Cardiac muscle cell (in vitro differentiated cells and primary cell): ENCODE results near the gene PHACTR3. TPM values are rescaled to one million over a fixed set of nuclear protein-coding genes. Genes with fewer than 3 reads are reported as not detected.

Experiments used
- DNase-seq, 2 donors: peaks; one replicate each; pipeline versions ENCODE4 v3.0.0 to v3.0.0-alpha.2; 2010 to 2017; ENCODE audit warnings: low read depth in 1 of 2, low spot score in 1 of 2
- H3K27ac ChIP-seq: fragments of 200-600 bp; sonication (generic); 2 replicates; pipeline ENCODE4 v1.5.1; 2016
- H3K27me3 ChIP-seq: fragments of 200-600 bp; sonication (generic); 2 replicates; pipeline ENCODE4 v1.6.0; 2016; ENCODE audit warnings: control low read depth
- H3K36me3 ChIP-seq: fragments of 200-600 bp; sonication (generic); 2 replicates; pipeline ENCODE4 v1.5.1; 2016; ENCODE audit warnings: control low read depth
- H3K4me1 ChIP-seq: fragments of 200-600 bp; sonication (generic); 2 replicates; pipeline ENCODE4 v1.8.1; 2017; ENCODE audit warnings: low read depth, mild to moderate bottlenecking, mixed run types
- H3K4me3 ChIP-seq: fragments of 200-600 bp; sonication (generic); 2 replicates; pipeline ENCODE4 v1.5.1; 2016; ENCODE audit warnings: mild to moderate bottlenecking
- H3K9me3 ChIP-seq: fragments of 200-600 bp; sonication (generic); 2 replicates; pipeline ENCODE4 v1.5.1; 2017; ENCODE audit warnings: low read depth, mild to moderate bottlenecking, control low read depth
- CTCF ChIP-seq: IDR thresholded peaks from 2 replicates; pipeline ENCODE4 v1.5.1; 2012; ENCODE audit warnings: low read depth, mild to moderate bottlenecking, low read length
- polyA plus RNA-seq: library from polyadenylated mRNA; unstranded; fragments of >200 nt; fragmentation: Nextera tagmentation; extraction: Ambion mirVana; gene quantifications from 2 replicates; pipeline ENCODE4 v1.2.1, GENCODE V29; 2016
- total RNA-seq: library from RNA; depleted of rRNA; stranded (reverse); fragments of >200 nt; gene quantifications from 2 replicates; pipeline ENCODE4 v1.2.3, GENCODE V29; 2016

Gene PHACTR3
- total and polyA plus RNA-seq, 2 experiments from 2014 or later = 0.55 to 17.0 TPM

GRCh38 chr20:59599941-59600340, 4.4 kb upstream of the PHACTR3 start:
- H3K27me3 ChIP-seq = peaks cover 20% of the 10 kb centered on the region
- TF ChIP-seq CTCF = no peak
- no peaks in the 10 kb centered on the region for H3K9me3 ChIP-seq
- H3K4me1 ChIP-seq = no peaks in the 10 kb centered on the region
- H3K36me3 ChIP-seq = no peaks in the 10 kb centered on the region
- H3K27ac ChIP-seq = no peak overlapping the region
- H3K4me3 ChIP-seq = no peak overlapping the region
- DNase-seq = no peak

GRCh38 chr20:59600472-59600871, 3.9 kb upstream of the PHACTR3 start:
- Histone ChIP-seq H3K27me3 (peaks cover 26% of the 10 kb centered on the region), H3K36me3 (no peaks in the 10 kb centered on the region), H3K4me1 (no peaks in the 10 kb centered on the region), H3K9me3 (no peaks in the 10 kb centered on the region), H3K27ac (no peak overlapping the region), H3K4me3 (no peak overlapping the region)
- no peak for TF ChIP-seq CTCF
- DNase-seq = no peak

GRCh38 chr20:59602546-59603080, 1.7 kb upstream of the PHACTR3 start:
- Histone ChIP-seq H3K27me3 (peaks cover 40% of the 10 kb centered on the region), H3K36me3 (no peaks in the 10 kb centered on the region), H3K27ac (no peak overlapping the region), H3K4me1 (no peaks in the 10 kb centered on the region), H3K4me3 (no peak overlapping the region), H3K9me3 (no peaks in the 10 kb centered on the region)
- no peak for DNase-seq
- no peak for TF ChIP-seq CTCF

GRCh38 chr20:59603176-59603575, 1.2 kb upstream of the PHACTR3 start:
- DNase-seq = no peak
- Histone ChIP-seq H3K27ac (no peak overlapping the region), H3K36me3 (no peaks in the 10 kb centered on the region), H3K9me3 (no peaks in the 10 kb centered on the region), H3K27me3 (peaks cover 40% of the 10 kb centered on the region), H3K4me3 (no peak overlapping the region), H3K4me1 (no peaks in the 10 kb centered on the region)
- no peak for TF ChIP-seq CTCF

- no peak for DNase-seq
- peaks cover 40% of the 10 kb centered on the region for H3K27me3 ChIP-seq
- H3K36me3 ChIP-seq = no peaks in the 10 kb centered on the region
- H3K4me1 ChIP-seq = no peaks in the 10 kb centered on the region
- TF ChIP-seq CTCF = no peak
- no peak overlapping the region for H3K27ac ChIP-seq
- H3K9me3 ChIP-seq = no peaks in the 10 kb centered on the region
- no peak overlapping the region for H3K4me3 ChIP-seq
Measured at GRCh38 chr20:59604741-59605600, 631 bp downstream of the PHACTR3 start.
